H4 (cell line): ENCODE measurements around the gene HOMER3. TPM values are rescaled to one million over a fixed set of nuclear protein-coding genes. Genes with fewer than 3 reads are reported as not detected.
"Not testable (repeated sequence)": the region's sequence is repeated elsewhere in the genome, so short reads cannot be mapped to it uniquely, and the experiment has no call there.

Source experiments
- DNase-seq: peaks from one replicate; pipeline ENCODE4 v3.0.0-alpha.2; 2015; ENCODE audit warnings: low spot score
- total RNA-seq: library from RNA; depleted of rRNA; stranded (reverse); fragments of >200 nt; shearing (Covaris generic); gene quantifications from 2 replicates; pipeline ENCODE4 v1.2.3, GENCODE V29; 2014

Gene HOMER3
- total RNA-seq, 1 experiment from 2014 or later: 32.5 TPM

DNA sequence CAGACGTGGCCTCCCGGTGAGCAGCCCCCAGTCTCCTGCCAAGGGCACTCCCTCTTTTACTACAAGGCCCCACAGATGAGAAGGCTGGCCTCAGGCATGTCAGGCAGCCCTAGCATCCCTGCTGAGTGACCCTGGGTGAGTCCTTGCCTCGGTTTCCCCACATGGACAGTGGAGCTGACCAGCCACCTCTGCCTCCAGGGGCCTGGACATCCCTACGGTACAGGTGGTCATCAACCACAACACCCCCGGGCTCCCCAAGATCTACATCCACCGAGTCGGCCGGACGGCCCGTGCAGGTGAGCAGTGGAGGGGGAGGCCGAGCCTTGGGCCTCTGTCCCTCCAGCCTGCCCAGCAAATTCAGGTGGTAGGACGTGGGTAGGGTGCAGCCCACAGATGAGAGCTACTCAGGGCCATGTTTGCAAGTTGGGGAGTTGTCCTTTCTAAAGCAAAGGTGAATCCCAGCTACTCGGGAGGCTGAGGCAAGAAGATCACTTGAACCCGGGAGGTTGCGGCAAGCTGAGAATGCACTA, 16.3 kb downstream of the HOMER3 start:
- DNase-seq: no peak

DNA sequence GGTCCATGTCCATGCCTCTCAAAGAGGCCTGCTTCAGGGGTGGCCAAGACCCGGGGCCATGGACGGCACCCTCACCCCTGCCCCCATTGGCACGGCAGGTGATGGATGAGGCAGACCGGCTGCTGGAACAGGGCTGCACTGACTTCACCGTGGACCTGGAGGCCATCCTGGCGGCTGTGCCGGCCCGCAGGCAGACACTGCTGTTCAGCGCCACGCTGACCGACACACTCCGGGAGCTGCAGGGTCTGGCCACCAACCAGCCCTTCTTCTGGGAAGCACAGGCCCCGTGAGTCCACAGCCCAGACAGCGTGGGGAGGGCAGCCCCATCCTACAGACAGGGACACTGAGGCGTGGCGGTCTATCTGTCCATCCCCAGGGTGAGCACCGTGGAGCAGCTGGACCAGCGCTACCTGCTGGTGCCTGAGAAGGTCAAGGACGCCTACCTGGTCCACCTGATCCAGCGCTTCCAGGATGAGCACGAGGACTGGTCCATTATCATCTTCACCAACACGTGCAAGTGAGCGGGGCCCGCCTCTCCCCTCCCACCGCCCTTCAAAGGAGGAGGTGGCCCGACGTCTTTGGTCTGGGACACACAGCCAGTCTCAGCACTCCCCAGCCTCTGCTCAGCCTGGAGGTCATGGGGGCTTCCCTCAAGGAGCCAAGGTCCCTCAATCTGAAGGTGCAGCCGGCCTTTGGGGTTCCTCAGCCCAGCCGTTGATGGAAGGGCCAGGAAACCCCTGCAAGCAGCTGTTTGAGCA, 18.6 kb downstream of the HOMER3 start:
- no peak for DNase-seq

DNA sequence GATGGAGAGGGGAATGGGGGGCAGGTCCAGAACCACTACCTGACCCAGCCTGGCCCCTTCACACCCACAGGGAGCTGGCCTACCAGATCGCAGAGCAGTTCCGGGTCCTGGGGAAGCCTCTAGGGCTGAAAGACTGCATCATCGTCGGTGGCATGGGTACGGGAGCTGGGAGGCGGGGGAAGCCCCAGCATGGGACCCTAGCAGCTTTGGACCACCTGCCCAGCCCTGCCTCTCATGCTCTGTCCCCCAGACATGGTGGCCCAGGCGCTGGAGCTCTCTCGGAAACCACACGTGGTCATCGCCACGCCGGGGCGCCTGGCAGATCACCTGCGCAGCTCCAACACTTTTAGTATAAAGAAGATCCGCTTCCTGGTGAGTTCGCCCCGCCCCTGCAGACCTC, 19.4 kb downstream of the HOMER3 start:
- DNase-seq: no peak

DNA sequence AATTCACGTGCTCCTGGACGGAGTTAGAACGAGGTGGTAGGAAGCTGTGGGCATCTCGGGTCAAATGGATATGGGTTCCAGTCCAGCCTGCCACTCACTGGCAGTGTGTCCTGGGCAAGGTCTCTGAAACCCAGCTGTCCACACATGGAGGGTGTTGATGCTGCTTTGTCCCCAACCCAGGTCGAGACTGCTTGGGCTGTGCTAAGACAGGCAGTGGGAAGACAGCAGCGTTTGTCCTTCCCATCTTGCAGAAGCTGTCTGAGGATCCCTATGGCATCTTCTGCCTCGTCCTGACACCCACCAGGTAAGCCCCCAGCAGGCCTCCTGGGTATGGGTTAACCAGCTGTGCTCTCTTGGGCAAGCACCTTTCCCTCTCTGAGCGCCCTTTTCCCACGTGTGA, 20.6 kb downstream of the HOMER3 start:
- no peak for DNase-seq

DNA sequence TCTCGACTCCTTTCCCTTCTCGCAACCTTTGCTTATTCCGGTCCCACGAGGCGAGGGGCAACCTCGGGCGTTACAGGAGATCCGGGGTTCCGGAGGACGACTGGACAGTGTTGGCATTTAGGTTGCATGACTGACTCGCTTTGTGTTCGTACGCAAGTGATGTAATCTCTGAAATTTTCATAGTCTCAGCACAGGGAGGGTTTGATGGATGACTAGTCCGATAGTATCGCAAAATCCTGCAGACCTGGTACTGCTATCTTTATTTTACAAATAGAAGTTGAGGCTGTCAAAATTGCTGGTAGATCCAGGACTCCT, 21.2 kb downstream of the HOMER3 start:
- no peak for DNase-seq

DNA sequence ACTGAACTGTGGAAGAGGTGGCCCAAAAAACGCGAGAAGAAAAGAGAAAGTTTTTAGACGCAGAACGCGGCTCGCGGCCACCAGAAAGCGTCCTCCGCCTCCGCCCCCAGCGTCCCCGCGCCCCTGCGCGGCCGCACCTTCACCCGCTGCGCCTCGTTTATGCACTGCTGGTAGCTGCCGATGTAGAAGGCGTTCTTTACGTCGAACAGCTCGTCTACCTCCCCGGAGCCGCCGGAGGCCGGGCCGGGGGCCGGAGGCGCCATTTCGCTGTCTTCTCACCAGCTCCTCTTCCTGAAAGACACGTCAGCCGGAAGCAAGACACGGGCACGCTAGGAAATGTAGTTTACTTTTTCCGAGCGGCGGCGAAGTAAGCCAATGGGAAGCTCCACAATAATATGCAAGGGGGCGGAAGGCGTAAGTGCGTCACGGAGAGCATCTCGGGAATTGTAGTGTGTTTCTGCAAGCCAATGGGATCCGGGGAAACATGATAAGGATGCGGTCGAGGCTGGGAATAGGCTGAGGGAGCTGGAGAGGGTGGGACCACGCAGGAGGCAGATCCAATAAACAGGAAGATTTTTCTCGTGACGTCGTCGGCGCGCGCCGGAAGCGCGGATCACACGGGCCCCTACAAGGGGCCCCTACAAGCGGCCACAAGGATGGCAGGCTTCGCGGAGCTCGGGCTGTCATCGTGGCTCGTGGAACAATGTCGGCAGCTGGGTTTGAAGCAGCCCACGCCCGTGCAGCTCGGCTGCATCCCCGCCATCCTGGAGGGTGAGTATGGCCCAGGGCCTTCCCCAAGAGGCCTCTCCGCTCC, 21.7 kb downstream of the HOMER3 start, which contains the start of the genes COPE and DDX49:
TSS of gene COPE (minus strand) at position 302 of the 814 bp plus-strand sequence. CDS start at position 263, 39 bp downstream.
TSS of gene DDX49 (plus strand) at position 630 of the 814 bp plus-strand sequence. CDS start at position 657, 27 bp downstream.
- peak; percentile 100 for DNase-seq

DNA sequence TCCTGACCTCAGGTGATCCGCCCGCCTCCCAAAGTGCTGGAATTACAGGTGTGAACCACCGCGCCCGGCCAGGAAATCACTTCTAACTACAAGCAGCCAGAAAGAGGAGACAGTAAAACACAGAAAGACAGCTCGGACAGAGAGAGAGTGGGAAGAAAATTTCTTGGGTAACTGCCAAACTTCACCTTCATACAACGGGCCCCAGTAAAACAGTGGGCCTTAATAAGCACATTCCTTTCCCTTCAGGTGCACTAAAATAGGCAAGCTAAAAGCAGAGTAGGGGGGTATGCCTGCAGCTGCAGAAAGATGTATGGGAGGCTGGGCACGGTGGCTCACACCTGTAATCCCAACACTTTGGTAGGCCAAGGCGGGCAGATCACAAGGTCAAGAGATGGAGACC, 23.4 kb downstream of the HOMER3 start:
- DNase-seq: not testable (repeated sequence)

DNA sequence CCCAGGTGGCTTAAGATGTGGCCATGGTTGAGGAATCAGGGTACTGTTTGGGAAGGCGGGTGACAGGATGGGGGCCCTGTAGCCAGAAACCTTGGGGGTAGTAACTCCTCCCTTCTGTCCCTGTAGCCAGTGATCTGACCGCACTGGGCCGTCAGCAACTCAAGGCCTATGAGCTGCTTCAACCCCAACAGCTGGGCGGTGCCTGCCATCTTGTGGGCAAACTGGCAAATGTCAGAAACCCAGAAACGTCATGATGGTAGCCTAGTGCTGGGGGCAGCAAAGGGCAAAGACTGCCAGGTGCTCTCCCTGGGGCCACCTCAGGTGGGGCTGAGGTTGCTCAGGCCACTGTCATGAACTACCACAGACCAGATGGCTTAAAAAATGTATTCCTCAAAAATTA, 25.4 kb downstream of the HOMER3 start:
- DNase-seq: peak; percentile 64

DNA sequence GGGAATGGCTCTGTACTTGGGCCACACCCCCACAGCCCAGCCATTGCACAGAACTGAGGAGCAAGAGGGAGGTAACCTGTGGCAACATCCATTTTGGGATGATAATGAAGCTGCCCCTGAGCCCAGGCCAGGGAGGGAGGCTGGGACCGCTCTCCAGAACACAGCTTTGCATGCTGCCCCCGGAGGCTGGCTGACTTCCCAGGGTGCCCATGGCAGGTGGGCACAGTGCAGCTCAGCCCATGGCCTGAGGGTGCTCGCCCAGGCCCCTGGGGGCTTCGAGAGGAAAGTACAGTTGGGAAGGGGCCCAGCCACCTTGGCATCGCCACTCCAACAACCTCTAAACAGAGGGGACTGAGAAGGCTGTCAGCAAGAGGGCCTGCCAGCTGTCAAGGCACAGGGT, 27.6 kb downstream of the HOMER3 start:
- no peak for DNase-seq

DNA sequence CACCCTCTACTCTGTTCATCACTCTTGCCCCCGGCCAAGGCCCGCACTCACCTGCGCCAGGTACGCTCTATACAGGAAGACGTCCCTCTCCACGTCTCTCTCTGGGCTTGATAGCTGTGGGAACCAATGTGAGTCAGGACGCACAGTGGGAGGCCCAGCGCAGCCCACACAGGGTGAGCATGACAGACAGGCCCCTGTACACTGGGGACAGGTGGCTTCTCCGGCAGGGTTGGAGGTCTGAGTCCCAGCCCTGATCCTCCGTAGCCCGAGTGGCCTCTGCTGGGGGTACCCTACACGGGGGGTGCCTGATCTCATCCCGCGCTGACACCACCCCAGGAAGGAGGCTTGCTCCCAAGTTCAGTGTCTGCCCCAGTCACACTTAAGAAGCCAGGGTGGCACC, 28.1 kb downstream of the HOMER3 start:
- DNase-seq: no peak

DNA sequence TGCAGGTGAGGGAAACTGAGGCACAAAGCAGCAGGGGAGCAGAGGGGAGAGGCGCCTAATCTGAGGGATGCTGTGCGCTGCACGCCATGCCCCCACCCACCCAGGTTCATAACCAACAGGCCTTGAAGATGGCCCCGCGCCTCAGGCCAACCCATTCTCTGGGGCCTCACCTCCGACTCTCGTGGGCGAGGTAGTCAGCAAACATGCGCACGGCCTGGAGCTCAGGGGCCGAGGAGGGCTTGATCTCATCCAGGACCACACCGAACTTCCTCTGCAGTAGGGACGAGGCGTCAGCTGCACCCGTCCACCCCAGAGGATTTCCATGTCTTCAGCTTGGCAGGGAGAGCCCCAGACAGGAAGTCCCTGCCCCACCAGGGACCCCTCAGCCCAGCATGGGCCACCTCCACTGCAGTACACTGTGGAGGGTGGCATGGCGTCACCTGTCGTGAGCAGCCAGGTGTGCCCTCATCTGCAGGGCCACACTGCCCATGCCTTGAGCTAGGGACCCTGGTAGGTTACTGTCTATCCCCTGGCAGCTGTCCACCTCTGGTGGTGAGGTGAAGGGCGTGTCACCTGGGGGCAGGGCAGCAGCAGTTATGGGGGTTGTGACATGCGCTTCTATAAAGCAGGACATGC, 30.1 kb downstream of the HOMER3 start:
- no peak for DNase-seq

DNA sequence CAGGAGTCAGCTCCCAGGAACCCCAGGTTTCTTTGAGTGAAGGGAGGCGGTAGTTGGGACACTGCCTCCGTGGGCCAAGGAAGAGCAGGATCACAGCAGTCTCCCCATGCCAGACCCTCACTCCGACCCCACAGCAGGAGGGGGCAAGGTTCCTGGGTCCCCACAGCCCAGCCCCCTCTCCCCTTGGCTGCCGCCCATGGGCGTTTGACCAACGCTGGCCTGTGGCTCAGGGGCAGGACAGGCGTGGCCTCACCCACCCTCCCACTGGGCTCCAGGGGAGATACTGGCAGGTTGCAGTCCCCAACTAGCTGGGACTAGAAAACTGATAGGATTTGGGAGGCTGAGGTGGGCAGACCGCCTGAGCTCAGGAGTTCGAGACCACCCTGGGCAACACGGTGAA, 31.0 kb downstream of the HOMER3 start:
- no peak for DNase-seq

DNA sequence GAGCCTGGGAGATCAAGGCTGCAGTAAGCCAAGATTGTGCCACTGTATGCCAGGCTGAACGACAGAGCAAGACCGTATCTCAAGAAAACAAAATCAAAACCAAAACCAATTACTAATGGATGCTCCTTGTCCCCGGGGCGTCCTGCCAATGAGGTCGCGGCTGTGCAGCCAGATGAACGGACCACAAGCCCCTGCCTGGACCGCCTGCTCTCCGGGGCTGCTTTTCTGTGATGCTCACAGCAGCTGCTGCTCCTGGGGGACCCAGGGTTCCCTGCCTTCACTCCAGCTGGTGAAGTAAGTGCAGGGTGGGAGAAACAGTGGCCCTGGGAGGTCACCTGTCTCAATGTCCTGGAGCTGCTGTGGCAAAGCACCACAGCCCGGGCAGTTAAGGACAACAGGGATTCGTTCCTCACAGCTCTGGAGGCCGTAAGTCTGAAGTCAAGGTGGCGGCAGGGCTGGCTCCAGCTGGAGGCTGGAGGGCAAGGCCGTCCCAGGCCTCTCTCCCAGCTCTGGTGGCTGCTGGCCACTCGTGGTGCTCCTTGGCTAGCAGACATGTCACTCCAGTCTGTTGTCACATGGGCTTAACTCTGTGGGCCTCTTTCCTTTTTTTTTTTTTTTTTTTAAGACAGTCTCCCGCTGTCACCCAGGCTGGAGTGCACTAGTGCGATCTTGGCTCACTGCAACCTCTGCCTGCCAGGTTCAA, 31.9 kb downstream of the HOMER3 start:
- no peak for DNase-seq

DNA sequence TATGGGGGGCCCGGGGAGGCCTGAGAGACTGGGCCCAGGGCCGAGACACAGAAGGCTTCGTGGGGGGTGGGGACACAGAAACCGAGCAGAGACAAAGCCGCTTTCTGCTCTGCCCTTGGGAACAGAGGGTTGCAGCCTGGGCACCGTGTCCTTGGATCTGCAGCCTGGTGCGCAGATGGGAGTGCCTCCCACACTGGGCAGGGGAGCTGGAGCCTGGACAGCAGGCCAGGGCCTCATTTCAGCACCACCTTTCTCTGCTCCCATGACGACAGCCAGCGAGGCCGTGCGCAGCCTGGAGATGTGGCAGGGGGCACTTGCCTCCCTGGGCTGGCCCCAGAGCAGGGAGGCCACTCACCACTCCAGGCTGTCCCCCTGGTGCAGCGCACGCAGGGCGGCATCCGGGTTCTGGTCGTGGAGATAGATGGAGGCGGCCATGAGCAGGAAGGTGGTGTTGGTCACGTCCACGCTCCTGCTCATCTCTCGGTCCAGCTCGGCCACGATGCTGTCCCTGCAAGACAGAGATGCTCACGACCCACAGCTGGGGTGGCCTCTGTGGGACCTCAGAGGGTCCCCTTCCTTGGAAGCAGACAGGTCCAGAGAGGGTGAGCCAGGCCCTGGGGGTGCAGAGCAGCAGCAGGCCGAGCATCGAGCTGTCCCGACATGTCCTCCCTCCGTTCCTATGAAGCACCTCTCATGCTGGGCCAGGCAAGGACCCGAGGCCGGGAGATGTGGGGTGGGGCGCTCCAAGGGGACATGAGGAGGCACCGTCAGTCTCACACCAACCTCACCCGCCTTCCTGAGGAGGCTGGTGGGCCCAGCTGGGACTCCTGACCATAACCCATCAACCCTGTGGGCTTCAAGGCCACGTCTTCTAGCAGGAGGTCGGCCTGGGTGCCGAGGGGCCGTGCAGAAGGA, 34.2 kb downstream of the HOMER3 start:
- no peak for DNase-seq

DNA sequence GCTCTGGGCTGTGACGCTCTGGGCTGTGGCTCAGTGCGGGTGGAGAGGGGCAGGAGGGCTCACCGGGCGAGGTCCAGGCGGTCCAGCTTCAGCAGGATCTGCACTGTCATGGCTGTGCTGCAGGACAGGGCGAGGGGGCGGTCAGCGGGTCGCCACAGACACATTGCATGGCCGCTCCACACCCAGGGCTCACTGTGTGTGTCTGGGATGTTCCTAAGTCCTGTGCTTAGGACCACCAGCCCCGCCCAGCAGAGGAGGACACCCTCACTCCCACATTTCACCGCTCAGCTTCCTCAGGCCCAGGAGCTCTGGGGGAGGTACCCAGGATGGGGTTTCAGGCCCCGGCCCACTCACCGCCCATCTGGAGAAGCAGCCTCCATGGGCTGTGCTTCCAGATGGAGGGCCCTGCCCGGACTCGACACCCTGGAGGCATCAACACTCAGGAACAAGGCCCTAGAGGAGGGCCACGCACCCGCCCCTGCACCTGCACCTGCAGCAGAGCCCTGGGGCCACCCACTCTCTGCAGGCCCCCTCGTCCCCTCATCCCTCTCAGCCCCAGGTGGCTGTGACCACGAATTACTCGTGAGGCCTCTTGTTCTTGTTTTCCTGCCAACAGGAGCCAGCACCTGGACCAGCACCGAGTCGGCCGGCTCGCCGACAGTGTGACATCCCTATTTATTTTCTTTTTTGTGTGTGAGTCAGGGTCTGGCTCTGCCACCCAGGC, 35.3 kb downstream of the HOMER3 start:
- DNase-seq: no peak

DNA sequence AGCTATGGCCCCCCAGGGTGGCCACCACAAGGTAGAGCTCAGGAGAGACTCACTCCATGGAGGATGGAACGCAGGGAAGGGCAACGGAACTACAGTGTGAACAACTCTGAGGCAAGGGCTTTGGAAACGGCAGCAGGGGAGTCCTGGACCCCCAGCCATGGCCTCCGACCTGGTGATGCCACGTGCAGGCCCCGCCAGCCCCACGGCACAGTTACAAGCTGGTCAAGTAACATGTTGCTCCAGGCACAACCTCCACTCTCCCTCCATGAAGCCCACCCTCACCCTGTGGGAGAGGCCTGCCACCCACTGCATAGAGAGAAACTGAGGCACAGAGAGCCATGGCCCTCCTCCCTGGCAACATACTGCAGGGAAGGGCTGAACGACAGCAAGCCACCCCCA, 36.0 kb downstream of the HOMER3 start:
- DNase-seq: no peak

DNA sequence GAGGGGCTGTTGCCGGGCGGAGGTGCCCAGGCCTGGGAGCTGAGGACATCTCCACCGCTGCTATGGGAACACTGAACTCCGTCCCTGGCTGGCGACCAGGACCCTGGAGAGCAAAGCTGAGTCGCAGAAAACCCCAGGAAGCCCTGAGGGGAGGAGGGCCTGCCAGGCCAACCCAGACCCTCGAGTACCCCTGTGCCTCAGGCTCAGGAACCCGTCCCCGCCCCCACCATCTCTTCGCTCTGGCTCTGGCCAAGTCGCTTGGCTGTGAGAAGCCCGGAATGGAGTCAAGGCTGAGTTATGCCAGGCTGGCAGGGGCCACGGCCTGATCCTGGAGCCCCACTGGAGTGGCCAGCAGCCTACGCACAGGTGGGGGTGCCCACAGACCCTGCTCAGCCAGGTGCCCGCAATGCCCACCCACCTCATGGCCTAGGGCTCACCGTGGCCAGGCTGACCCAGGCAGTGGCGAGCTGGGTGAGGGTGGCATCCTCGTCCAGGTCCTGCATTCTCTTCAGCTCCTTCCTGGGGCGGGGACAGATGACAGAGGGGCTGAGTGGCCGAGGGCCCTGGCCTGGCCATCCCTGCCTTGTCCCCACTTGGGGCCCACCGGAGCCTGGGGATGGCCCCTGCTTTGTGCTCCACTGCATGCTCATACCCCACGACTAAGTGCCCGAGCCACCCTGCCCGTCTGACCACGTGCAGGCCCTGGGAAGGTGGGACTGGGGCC, 36.5 kb downstream of the HOMER3 start:
- no peak for DNase-seq

DNA sequence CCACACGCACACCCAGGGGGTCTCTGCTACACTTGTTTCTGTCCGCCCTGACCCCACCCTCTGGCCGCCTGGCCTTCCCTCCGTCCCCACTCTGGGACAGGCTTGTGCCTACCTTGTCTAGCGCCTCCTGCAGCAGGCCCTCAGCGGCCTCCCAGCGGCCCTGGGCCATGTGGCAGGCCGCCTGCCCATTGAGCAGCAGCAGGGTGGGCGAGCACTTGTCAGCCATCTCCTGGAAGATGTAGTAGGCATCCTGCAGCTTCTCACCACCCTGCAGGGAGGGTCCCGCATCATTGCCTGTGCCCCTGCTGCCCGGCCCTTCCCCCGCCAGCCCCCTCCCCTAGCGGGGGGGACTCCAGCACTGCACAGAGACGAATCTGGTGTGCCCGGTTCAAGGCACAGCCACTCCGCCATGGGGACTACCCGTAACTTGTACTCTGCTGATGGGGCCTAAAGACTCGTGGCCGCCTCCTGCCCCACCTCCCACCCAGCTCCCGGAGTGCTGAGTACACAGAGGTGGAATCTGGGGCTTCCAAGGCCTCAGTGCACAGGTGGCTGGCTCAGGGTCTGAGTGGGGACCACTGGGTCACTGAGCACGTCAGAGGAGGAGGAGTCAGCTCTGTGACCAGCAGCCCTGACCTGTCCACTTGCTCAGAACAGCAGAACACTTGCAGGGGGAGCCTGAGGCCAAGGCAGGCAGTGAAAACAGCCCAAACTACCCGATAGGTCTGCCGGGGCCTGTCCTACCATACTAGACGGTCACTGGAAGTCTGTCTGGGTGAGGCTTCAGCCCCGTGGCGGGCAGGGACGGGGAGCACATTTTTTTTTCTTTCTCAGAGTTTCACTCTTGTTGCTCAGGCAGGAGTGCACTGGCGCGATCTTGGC, 37.6 kb downstream of the HOMER3 start:
- no peak for DNase-seq
